CD4-positive, alpha-beta T cell treated with Interferon gamma for 1 hour (primary cell): ENCODE measurements around the gene GRIK1.

Experiments
- DNase-seq: peaks from one replicate; pipeline ENCODE4 v3.0.0-alpha.2; 2020

The GRIK1 gene

GRCh38 chr21:29509121-29509520 is 430.7 kb downstream of the GRIK1 start:
- DNase-seq, result no peak

GRCh38 chr21:29508301-29508700 is 431.5 kb downstream of the GRIK1 start:
- DNase-seq, result no peak

GRCh38 chr21:29506947-29507346 is 432.8 kb downstream of the GRIK1 start:
- no peak for DNase-seq

GRCh38 chr21:29506214-29506613 is 433.6 kb downstream of the GRIK1 start:
- no peak for DNase-seq

GRCh38 chr21:29504751-29505321 is 435.0 kb downstream of the GRIK1 start:
- no peak for DNase-seq

- no peak for DNase-seq
Measured at GRCh38 chr21:29501451-29501850, 438.3 kb downstream of the GRIK1 start.

GRCh38 chr21:29499734-29500343 is 440.0 kb downstream of the GRIK1 start:
- no peak for DNase-seq

- no peak for DNase-seq
Measured at GRCh38 chr21:29499229-29499628, 440.6 kb downstream of the GRIK1 start.

GRCh38 chr21:29496337-29496736 is 443.5 kb downstream of the GRIK1 start:
- no peak for DNase-seq

GRCh38 chr21:29490016-29490415 is 449.8 kb downstream of the GRIK1 start:
- DNase-seq, result no peak

GRCh38 chr21:29487154-29487553 is 452.6 kb downstream of the GRIK1 start:
- DNase-seq, result no peak
